Skeletal muscle cell (primary cell): ENCODE measurements around the gene CLGN.

Experiments
- DNase-seq: peaks from one replicate; pipeline ENCODE4 v3.0.0-alpha.2; 2010; ENCODE audit warnings: low read depth
- H3K4me3 ChIP-seq: 2 replicates; pipeline ENCODE4 v1.5.1; 2011; ENCODE audit warnings: low read depth, mild to moderate bottlenecking, control low read depth, low read length, moderate library complexity

CLGN gene

GRCh38 chr4:140395668-140396067 lies 31.8 kb downstream of the CLGN start:
- no peak overlapping the region for H3K4me3 ChIP-seq
- DNase-seq: no peak

DNA sequence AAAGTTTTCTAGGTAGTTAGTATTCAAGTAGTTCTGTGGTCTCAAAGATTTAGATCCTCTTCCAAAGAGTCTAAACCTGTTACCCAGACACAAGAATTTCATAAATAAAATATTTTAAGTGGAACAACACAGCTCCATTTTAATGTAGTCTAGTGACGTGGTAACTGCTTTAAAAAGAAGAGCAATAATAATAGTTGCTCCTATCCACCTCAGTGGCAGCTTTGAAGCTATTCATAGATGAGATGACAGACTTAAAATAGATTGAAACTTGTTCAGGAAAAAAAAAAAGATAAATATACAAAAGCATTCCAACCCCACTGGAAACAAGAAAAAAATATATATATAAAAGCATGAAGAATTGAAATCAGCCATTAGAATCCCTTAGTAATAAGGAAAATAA lies 39.4 kb downstream of the CLGN start:
- DNase-seq: no peak

GRCh38 chr4:140382732-140383131 lies 44.7 kb downstream of the CLGN start:
- H3K4me3 ChIP-seq: no peak overlapping the region
- DNase-seq: no peak

More for the DNA sequence above, 39.4 kb downstream of the CLGN start:
- H3K4me3 ChIP-seq: no peak overlapping the region

- no peak for DNase-seq
Measured at GRCh38 chr4:140374130-140374477, 53.3 kb downstream of the CLGN start.

GRCh38 chr4:140373328-140374129 lies 53.9 kb downstream of the CLGN start, which contains the start of gene SCOC:
TSS of gene SCOC (plus strand) at chr4:140373646. CDS start at chr4:140379171, 5,525 bp downstream.
- peak within 1 kb of the TSS; percentile 81 for H3K4me3 ChIP-seq
- peak; percentile 98 for DNase-seq

More at GRCh38 chr4:140374130-140374477, 53.3 kb downstream of the CLGN start:
- peak overlapping the region; percentile 81 for H3K4me3 ChIP-seq

GRCh38 chr4:140372751-140373327 lies 54.6 kb downstream of the CLGN start:
- DNase-seq: no peak

GRCh38 chr4:140368686-140369085 lies 58.8 kb downstream of the CLGN start:
- DNase-seq: no peak
- no peak overlapping the region for H3K4me3 ChIP-seq

More at GRCh38 chr4:140372751-140373327, 54.6 kb downstream of the CLGN start:
- H3K4me3 ChIP-seq: peak overlapping the region; percentile 81

- no peak for DNase-seq
- no peak overlapping the region for H3K4me3 ChIP-seq
Measured at GRCh38 chr4:140367738-140368137, 59.7 kb downstream of the CLGN start.

GRCh38 chr4:140363558-140363957 lies 63.9 kb downstream of the CLGN start:
- DNase-seq: no peak

DNA sequence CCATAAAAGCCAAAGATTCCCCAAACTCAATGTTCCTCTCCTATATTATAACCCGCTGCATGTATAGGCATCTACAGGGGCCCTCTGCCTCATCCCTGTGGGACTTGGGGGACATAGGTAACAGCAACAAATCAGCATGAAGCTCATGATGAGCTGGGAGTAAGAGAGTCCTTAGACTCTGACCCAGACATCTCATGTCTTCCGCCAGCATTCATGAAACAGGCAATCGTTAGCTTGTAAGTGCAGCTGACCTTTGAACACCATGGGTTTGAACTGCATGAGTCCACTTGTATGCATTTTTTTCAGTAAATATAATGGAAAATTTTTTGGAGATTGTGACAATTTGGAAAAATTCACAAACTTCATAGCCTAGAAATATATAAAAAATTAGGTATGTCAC lies 64.4 kb downstream of the CLGN start:
- DNase-seq: no peak
- no peak overlapping the region for H3K4me3 ChIP-seq

More at GRCh38 chr4:140363558-140363957, 63.9 kb downstream of the CLGN start:
- no peak overlapping the region for H3K4me3 ChIP-seq

DNA sequence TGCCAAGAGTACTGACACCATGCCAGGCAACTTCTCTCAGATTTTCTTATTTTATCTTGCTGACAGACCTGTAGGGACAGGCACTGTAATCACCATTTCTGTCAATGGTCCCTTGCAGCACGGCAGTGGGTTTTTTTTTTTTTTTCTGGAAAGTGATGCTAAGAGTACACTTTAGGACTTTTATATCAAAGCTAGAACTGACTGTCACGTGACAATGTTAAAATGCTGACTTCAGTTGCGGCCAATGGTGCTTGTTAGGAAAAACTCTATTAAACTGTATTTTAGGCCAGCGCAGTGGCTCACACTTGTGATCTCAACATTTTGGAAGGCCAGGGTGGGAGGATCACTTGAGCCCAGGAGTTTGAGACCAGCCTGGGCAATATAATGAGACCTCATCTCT lies 66.3 kb downstream of the CLGN start:
- DNase-seq: no peak
- no peak overlapping the region for H3K4me3 ChIP-seq

- no peak for DNase-seq
- no peak overlapping the region for H3K4me3 ChIP-seq
Measured at GRCh38 chr4:140359562-140360427, 67.7 kb downstream of the CLGN start.

GRCh38 chr4:140358281-140358680 lies 69.2 kb downstream of the CLGN start:
- DNase-seq: no peak
- H3K4me3 ChIP-seq: no peak overlapping the region

DNA sequence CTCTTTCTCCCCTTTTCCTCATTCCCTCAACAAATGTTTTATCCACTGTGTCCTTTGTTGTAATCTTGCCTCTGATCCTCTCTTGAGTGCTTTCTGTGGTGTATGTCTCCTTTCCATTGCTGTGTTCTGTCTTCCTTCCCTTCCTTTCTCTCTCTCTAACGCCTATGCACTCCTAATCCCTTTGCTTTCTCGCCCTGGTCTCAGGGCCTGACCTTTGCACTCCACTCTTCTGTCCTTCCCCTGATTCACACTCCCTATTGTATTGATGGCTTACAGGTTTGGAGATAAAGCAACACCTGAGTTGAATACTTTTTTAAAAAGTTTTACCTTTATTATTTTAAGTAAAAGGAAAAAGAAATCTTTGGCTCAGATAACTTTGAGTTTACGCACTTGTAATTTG lies 69.6 kb downstream of the CLGN start:
- DNase-seq: no peak
- H3K4me3 ChIP-seq: no peak overlapping the region

- no peak for DNase-seq
Measured at GRCh38 chr4:140355288-140355687, 72.2 kb downstream of the CLGN start.

GRCh38 chr4:140353786-140354185 lies 73.7 kb downstream of the CLGN start:
- no peak overlapping the region for H3K4me3 ChIP-seq
- DNase-seq: no peak

More at GRCh38 chr4:140355288-140355687, 72.2 kb downstream of the CLGN start:
- no peak overlapping the region for H3K4me3 ChIP-seq

DNA sequence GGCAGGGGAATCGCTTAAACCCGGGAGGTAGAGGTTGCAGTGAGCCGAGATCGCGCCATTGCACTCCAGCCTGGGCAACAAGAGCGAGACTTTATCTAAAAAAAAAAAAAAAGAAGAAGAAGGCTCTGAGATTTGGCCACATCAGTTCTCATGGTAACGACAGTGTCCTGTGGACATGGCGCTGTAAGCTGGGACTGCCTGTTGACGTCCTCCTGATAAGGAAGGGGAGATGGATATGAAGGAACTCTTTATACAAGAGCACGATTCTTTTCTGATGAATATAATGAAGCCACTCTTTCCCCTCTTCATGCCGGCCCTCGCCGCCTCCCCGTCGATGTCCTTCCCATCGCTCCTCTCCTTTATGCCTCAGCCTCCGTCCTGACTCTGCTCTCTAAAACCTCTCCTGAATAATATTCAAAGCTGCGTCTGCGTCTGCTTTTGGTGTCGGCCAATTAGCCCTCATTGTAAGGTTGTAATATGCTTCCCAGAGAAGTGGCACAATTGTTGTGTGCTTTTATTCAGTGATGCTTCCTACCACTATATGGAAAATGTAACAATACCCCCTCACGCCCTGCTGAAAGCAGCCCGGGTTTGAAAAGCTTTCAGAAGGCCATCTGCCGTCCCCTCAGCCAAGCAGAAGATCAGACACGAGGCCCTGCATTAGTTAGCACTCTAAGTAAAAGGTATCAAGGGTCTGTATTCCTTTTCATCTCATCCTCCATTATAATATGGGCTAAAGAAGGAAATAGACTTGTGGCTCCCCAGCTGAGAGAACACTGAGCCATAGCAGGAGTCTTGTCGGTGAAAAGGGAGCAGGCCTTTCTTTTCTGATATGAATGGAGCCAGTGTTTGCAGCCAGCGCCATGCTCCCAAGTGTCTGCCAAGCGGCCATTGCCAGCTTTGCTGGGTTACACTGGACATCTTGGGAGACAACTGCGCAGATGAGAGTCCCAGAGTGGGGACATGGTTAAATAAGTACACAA lies 76.1 kb downstream of the CLGN start:
- H3K4me3 ChIP-seq: no peak overlapping the region
- no peak for DNase-seq

GRCh38 chr4:140349816-140350215 lies 77.6 kb downstream of the CLGN start:
- H3K4me3 ChIP-seq: no peak overlapping the region
- DNase-seq: no peak

- H3K4me3 ChIP-seq: no peak overlapping the region
- no peak for DNase-seq
Measured at GRCh38 chr4:140346136-140346535, 81.3 kb downstream of the CLGN start.
